K562 (cell line): Measurements from ENCODE around the gene NSMF. TPM values are rescaled to one million over a fixed set of nuclear protein-coding genes. Genes with fewer than 3 reads are reported as not detected.

ENCODE experiments used
- ATAC-seq: fragments of 200-7000 bp; cut with Tn5 transposase; 3 replicates; pipeline ENCODE4 v1.9.1; 2020; ENCODE audit warnings: moderate library complexity
- BruUV-seq: library from RNA; stranded (reverse); fragments of 400-500 nt; replicated peaks from 2 replicates; lab custom pipeline; 2021; lab: Mats Ljungman, UMichigan
- CTCF ChIA-PET: fragments of 300-600 bp; formaldehyde crosslinking; extraction: SDS; loops from one replicate; lab custom pipeline; 2021; ENCODE audit warnings: low intra/inter-chr PET ratio; lab: Yijun Ruan, JAX
- POLR2A ChIA-PET: fragments of 300-600, 350-650 bp; sonication (Branson Sonifier 250); formaldehyde crosslinking; extraction: SDS; loops from one replicate; lab custom pipeline; 2021; ENCODE audit warnings: antibody characterized with exemption, inconsistent platforms; lab: Yijun Ruan, JAX
- DNase-seq, 4 experiments: peaks; one replicate each; pipeline versions ENCODE4 v3.0.0 to v3.0.0-alpha.2; 2011 to 2018; ENCODE audit warnings: low spot score in 3 of 4, mixed read lengths in 3 of 4; ENCODE audit errors: extremely low read depth in 1 of 4
- FAIRE-seq: peaks from 2 replicates; lab custom pipeline; 2011; peaks lifted over from hg19 to GRCh38; lab: Jason Lieb, UNC
- H2AFZ ChIP-seq: 2 replicates; pipeline ENCODE4 v1.6.0; 2011; ENCODE audit warnings: low read depth, low read length, control low read depth, inconsistent platforms
- H3K27ac ChIP-seq: fragments of 200-600 bp; 3 replicates; pipeline ENCODE4 v1.8.0; 2011; ENCODE audit warnings: low read depth, mild to moderate bottlenecking, control low read depth, inconsistent platforms, low read length, moderate library complexity, mixed read lengths; ENCODE audit errors: extremely low read depth
- H3K27me3 ChIP-seq, 2 experiments: fragments of 300-600 bp in 1 of 2; 2 replicates in 1 of 2; 3 replicates in 1 of 2; pipeline versions ENCODE4 v1.6.0 to v1.8.0; 2011; ENCODE audit warnings: inconsistent platforms in 2 of 2, low read length in 2 of 2, mild to moderate bottlenecking in 1 of 2, mixed read lengths in 1 of 2, moderate library complexity in 1 of 2; ENCODE audit not compliant: control insufficient read depth in 2 of 2, insufficient read depth in 2 of 2
- H3K36me3 ChIP-seq: fragments of 300-600 bp; 3 replicates; pipeline ENCODE4 v1.8.0; 2011; ENCODE audit warnings: mild to moderate bottlenecking, low read length, inconsistent platforms; ENCODE audit not compliant: control insufficient read depth, insufficient read depth
- H3K4me1 ChIP-seq, 2 experiments: fragments of 200-600 bp in 1 of 2; replicated peaks in 1 of 2; 2 replicates in 1 of 2; 3 replicates in 1 of 2; pipeline versions ENCODE4 v1.5.1 to v1.8.0; 2011; ENCODE audit warnings: inconsistent platforms in 2 of 2, low read length in 2 of 2, mild to moderate bottlenecking in 1 of 2, mixed read lengths in 1 of 2, moderate library complexity in 1 of 2; ENCODE audit not compliant: control insufficient read depth in 2 of 2, insufficient read depth in 2 of 2
- H3K4me2 ChIP-seq: 2 replicates; pipeline ENCODE4 v1.6.1; 2011; ENCODE audit warnings: low read length, control low read depth, inconsistent platforms, mixed read lengths; ENCODE audit not compliant: insufficient read depth
- H3K4me3 ChIP-seq: fragments of 200-600 bp; sonication (generic), shearing (Covaris generic); 2 replicates; pipeline ENCODE4 v1.5.1; 2016; ENCODE audit warnings: control low read depth, inconsistent platforms
- H3K79me2 ChIP-seq: fragments of 200-600 bp; 3 replicates; pipeline ENCODE4 v1.8.0; 2011; ENCODE audit warnings: low read length, inconsistent platforms; ENCODE audit not compliant: control insufficient read depth, insufficient read depth
- H3K9ac ChIP-seq, 2 experiments: 2 replicates each; pipeline versions ENCODE4 v1.6.0 to v1.6.1; 2011; ENCODE audit warnings: low read depth in 2 of 2, low read length in 2 of 2, control low read depth in 1 of 2, inconsistent platforms in 1 of 2, mild to moderate bottlenecking in 1 of 2, mixed read lengths in 1 of 2; ENCODE audit not compliant: insufficient read depth in 1 of 2
- H3K9me1 ChIP-seq: one replicate; pipeline ENCODE4 v1.6.0; 2011; ENCODE audit warnings: inconsistent platforms, mild to moderate bottlenecking, low read length, moderate library complexity; ENCODE audit not compliant: control insufficient read depth, insufficient read depth
- H3K9me3 ChIP-seq: replicated peaks from 2 replicates; pipeline ENCODE4 v1.5.1; 2011; ENCODE audit warnings: low read depth, low read length, inconsistent platforms; ENCODE audit not compliant: control insufficient read depth, insufficient read depth
- H4K20me1 ChIP-seq: replicated peaks from 2 replicates; pipeline ENCODE4 v1.6.1; 2011; ENCODE audit warnings: low read length, inconsistent platforms, mixed read lengths; ENCODE audit not compliant: control insufficient read depth, insufficient read depth
- HNRNPH1 ChIP-seq: fragments of 200-400 bp; formaldehyde crosslinking; optimal IDR thresholded peaks from 2 replicates; pipeline ENCODE3; 2017; ENCODE audit warnings: low read depth, mild to moderate bottlenecking, low read length, moderate library complexity
- PYGO2 ChIP-seq: fragments of 450-650 bp; IDR thresholded peaks from 2 replicates; pipeline ENCODE4 v1.6.1; 2016; ENCODE audit warnings: mild to moderate bottlenecking, missing genetic modification characterization, moderate library complexity, missing compliant biosample characterization
- RFX1 ChIP-seq: fragments of 450-650 bp; IDR thresholded peaks from 2 replicates; pipeline ENCODE4 v1.6.1; 2016; ENCODE audit warnings: mild to moderate bottlenecking, moderate library complexity
- SAFB2 ChIP-seq: fragments of 200-400 bp; formaldehyde crosslinking; IDR thresholded peaks from 2 replicates; pipeline ENCODE4 v1.6.1; 2018; ENCODE audit warnings: borderline replicate concordance, low read length, low read depth, moderate library complexity; ENCODE audit not compliant: severe bottlenecking
- TAF9B ChIP-seq: fragments of 450-650 bp; IDR thresholded peaks from 2 replicates; pipeline ENCODE4 v1.6.1; 2018; ENCODE audit warnings: mild to moderate bottlenecking; ENCODE audit not compliant: partially characterized antibody
- ZNF277 ChIP-seq: fragments of 250-450 bp; sonication (Bioruptor Pico); IDR thresholded peaks from 2 replicates; pipeline ENCODE4 v1.8.0; 2022; ENCODE audit warnings: inconsistent platforms, mild to moderate bottlenecking, moderate library complexity, borderline replicate concordance
- ZNF282 ChIP-seq: sonication (generic); formaldehyde crosslinking; IDR thresholded peaks from 2 replicates; pipeline ENCODE4 v1.8.1; 2023; ENCODE audit warnings: missing genetic modification reagents
- WGBS: fragments of 100-300 bp; shearing (Covaris generic); methylation state at CpG from one replicate; pipeline ENCODE4 v1.1.6; 2016; ENCODE audit warnings: low coverage, mixed read lengths; ENCODE audit not compliant: insufficient coverage; ENCODE audit errors: missing lambda C conversion rate; 5-methylcytosine and 5-hydroxymethylcytosine counted together
- in situ Hi-C: fragments of 300-500 bp; cut with MboI; formaldehyde crosslinking; loops from 4 replicates; pipeline ENCODE4 v1.15.0; 2018; ENCODE audit warnings: inconsistent platforms, mixed read lengths
- intact Hi-C: fragments of 100-400 bp; cut with micrococcal nuclease; formaldehyde crosslinking; loops from 2 replicates; pipeline ENCODE4 v1.14.2; 2022
- polyA plus RNA-seq, 8 experiments: library from polyadenylated mRNA; depleted of rRNA in 4 of 8; stranded (reverse) in 5 of 8; unstranded in 3 of 8; fragments of >200 nt; fragmentation: Nextera tagmentation in 2 of 8; fragmentation: Illumina TruSeq in 1 of 8; extraction: Ambion mirVana in 2 of 8; extraction: Trizol in 1 of 8; gene quantifications; 2 replicates each; pipeline versions ENCODE4 v1.2.1 to v1.2.3, GENCODE V29; 2011 to 2014; ENCODE audit warnings: inconsistent platforms in 1 of 8, missing spikeins in 1 of 8
- total RNA-seq, 7 experiments: library from RNA; depleted of rRNA in 6 of 7; stranded (reverse); fragments of >200 nt in 6 of 7; fragmentation: Illumina TruSeq in 2 of 7; extraction: Trizol in 2 of 7; gene quantifications; 2 replicates each; pipeline versions ENCODE4 v1.2.1 to v1.2.3, GENCODE V29; 2011 to 2021; ENCODE audit warnings: low replicate concordance in 1 of 7
- TF ChIP-seq, protein P1 (sequence below): IDR thresholded peaks from 2 replicates; pipeline ENCODE4 v1.6.1; 2011; ENCODE audit not compliant: insufficient read length; ENCODE audit errors: extremely low read depth

NSMF gene
- total and polyA plus RNA-seq, 9 of the 15 experiments (the other 6 are each of a cell fraction or from before 2014, with no cell fraction given), result 0.20 to 82.7 (median 29.3) TPM

DNA sequence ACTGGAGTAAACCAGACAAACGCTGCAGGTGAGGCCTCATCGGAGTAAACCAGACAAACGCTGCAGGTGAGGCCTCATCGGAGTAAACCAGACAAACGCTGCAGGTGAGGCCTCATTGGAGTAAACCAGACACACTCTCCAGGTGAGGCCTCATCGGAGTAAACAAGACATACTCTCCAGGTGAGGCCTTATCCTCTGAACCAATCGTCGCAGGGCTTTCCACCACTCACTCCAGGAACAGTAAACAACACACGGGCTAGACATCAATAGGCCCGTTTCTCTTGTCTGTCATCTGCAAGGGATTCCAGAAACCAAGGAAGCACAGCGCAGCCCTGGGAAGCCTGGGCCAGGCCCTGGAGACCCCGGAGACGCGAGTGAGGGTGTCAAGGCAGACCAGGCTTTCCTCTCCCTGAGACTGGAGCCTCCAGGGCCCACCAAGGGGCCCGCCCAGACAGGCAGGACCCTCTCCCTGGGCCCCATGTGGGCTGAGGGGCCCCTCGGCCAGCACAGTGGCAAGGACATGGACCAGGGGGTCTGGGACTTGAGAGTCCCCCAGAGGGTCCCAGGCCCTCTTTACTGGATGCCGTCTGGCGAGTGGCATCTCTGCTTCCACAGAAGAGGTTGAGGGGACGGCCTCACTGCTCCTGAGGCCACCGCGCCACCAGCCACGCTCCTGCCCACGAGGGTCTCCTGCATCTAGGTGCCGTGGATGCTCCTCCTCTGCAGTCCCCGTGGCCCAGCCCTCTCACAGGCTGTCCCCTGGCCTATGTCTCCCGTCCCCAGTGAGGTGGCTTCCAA lies 26.4 kb upstream of the NSMF start:
- H3K4me1 ChIP-seq, result peaks cover 21 to 71% of the 10 kb centered on the region in 2 experiments
- H3K4me3 ChIP-seq, result no peak overlapping the region
- no peak for TF ChIP-seq HNRNPH1
- TF ChIP-seq ZNF282 (CRISPR knock-in tag), result no peak
- TF ChIP-seq PYGO2 (tag), result no peak
- no peak for TF ChIP-seq SAFB2
- no peak for TF ChIP-seq ZNF277
- TF ChIP-seq RFX1, result no peak
- TF ChIP-seq, protein P1, sequence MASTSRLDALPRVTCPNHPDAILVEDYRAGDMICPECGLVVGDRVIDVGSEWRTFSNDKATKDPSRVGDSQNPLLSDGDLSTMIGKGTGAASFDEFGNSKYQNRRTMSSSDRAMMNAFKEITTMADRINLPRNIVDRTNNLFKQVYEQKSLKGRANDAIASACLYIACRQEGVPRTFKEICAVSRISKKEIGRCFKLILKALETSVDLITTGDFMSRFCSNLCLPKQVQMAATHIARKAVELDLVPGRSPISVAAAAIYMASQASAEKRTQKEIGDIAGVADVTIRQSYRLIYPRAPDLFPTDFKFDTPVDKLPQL, result no peak
- no peak for TF ChIP-seq TAF9B
- ChIA-PET CTCF (no interaction called here), POLR2A (interaction anchor here (0.6 to 0.9 kb wide), 2 partner anchors 16 to 33 kb away, joined by 3 read pairs; no protein-coding TSS in a partner anchor)
- H3K36me3 ChIP-seq, result no peaks in the 10 kb centered on the region
- no peak overlapping the region for H3K27ac ChIP-seq
- H3K4me2 ChIP-seq, result no peak overlapping the region
- no peak overlapping the region for H2AFZ ChIP-seq
- ATAC-seq (no peak), FAIRE-seq (no peak), DNase-seq (no peak)
- 72% methylated on average over 26 of the region's 26 CpGs for WGBS
- H3K9me1 ChIP-seq, result no peaks in the 10 kb centered on the region
- no peaks in the 10 kb centered on the region for H3K79me2 ChIP-seq
- no peaks in the 10 kb centered on the region for H4K20me1 ChIP-seq
- BruUV-seq, result no TSS peak
- no peaks in the 10 kb centered on the region for H3K27me3 ChIP-seq
- intact Hi-C loops (no loop called here), in situ Hi-C loops (no loop called here)
- no peaks in the 10 kb centered on the region for H3K9me3 ChIP-seq
- no peak overlapping the region for H3K9ac ChIP-seq
